SK-N-SH (cell line): ENCODE measurements around the gene PLXND1. TPM values are rescaled to one million over a fixed set of nuclear protein-coding genes. Genes with fewer than 3 reads are reported as not detected.

Experiments used
- CTCF ChIA-PET: fragments of 300-600, 350-600 bp; formaldehyde crosslinking; extraction: SDS; loops from one replicate; lab custom pipeline; 2021; lab: Yijun Ruan, JAX
- POLR2A ChIA-PET: fragments of 350-600 bp; sonication (Branson Sonifier 250); formaldehyde crosslinking; extraction: SDS; loops from one replicate; lab custom pipeline; 2020; ENCODE audit warnings: antibody characterized with exemption, inconsistent platforms; lab: Yijun Ruan, JAX
- DNase-seq: peaks from one replicate; pipeline ENCODE4 v3.0.0; 2012
- H2AFZ ChIP-seq: fragments of 200-600 bp; sonication (generic); 2 replicates; pipeline ENCODE4 v1.8.1; 2016; ENCODE audit warnings: antibody characterized with exemption, mild to moderate bottlenecking, low read depth
- H3F3A ChIP-seq: fragments of 200-600 bp; sonication (generic); replicated peaks from 2 replicates; pipeline ENCODE3; 2016; ENCODE audit warnings: antibody characterized with exemption, mild to moderate bottlenecking; ENCODE audit not compliant: insufficient read depth
- H3K27ac ChIP-seq, 2 experiments: fragments of 200-500 bp in 1 of 2; fragments of 200-600 bp in 1 of 2; sonication (Bioruptor generic) in 1 of 2; sonication (generic), shearing (Covaris generic) in 1 of 2; 2 replicates each; pipeline versions ENCODE4 v1.5.1 to v1.6.1; 2014 to 2016; ENCODE audit warnings: low read depth in 2 of 2, inconsistent platforms in 1 of 2, low read length in 1 of 2, mild to moderate bottlenecking in 1 of 2, mixed read lengths in 1 of 2
- H3K27me3 ChIP-seq: fragments of 200-600 bp; sonication (generic), shearing (Covaris generic); 2 replicates; pipeline ENCODE4 v1.6.1; 2016; ENCODE audit warnings: mixed run types; ENCODE audit not compliant: insufficient read depth
- H3K36me3 ChIP-seq, 2 experiments: fragments of 200-500 bp in 1 of 2; fragments of 200-600 bp in 1 of 2; sonication (Bioruptor generic) in 1 of 2; sonication (generic) in 1 of 2; replicated peaks in 1 of 2; 2 replicates each; pipeline versions ENCODE3 to v1.5.1; 2014 to 2016; ENCODE audit warnings: low read length in 1 of 2, mild to moderate bottlenecking in 1 of 2; ENCODE audit not compliant: insufficient read depth in 2 of 2, control insufficient read depth in 1 of 2
- H3K4me1 ChIP-seq, 2 experiments: fragments of 200-500 bp in 1 of 2; fragments of 200-600 bp in 1 of 2; sonication (Bioruptor generic) in 1 of 2; sonication (generic), shearing (Covaris generic) in 1 of 2; 2 replicates each; pipeline versions ENCODE4 v1.5.1 to v1.6.1; 2014 to 2016; ENCODE audit warnings: low read depth in 1 of 2, low read length in 1 of 2, mixed run types in 1 of 2; ENCODE audit not compliant: insufficient read depth in 2 of 2, control insufficient read depth in 1 of 2
- H3K4me2 ChIP-seq: fragments of 200-600 bp; sonication (generic), shearing (Covaris generic); 2 replicates; pipeline ENCODE4 v1.6.1; 2017; ENCODE audit warnings: mixed run types
- H3K4me3 ChIP-seq, 2 experiments: fragments of 200-500 bp in 1 of 2; fragments of 200-600 bp in 1 of 2; sonication (Bioruptor generic) in 1 of 2; sonication (generic), shearing (Covaris generic) in 1 of 2; 2 replicates each; pipeline versions ENCODE4 v1.5.1 to v1.8.1; 2014 to 2016; ENCODE audit warnings: low read depth in 2 of 2, inconsistent platforms in 1 of 2, low read length in 1 of 2, mild to moderate bottlenecking in 1 of 2, mixed read lengths in 1 of 2, moderate library complexity in 1 of 2
- H3K79me2 ChIP-seq: fragments of 200-600 bp; sonication (generic); 2 replicates; pipeline ENCODE4 v1.8.1; 2017; ENCODE audit warnings: mild to moderate bottlenecking; ENCODE audit not compliant: insufficient read depth
- H3K9ac ChIP-seq: fragments of 200-600 bp; sonication (generic); 2 replicates; pipeline ENCODE4 v1.6.1; 2017; ENCODE audit warnings: mixed run types
- H3K9me2 ChIP-seq: fragments of 200-600 bp; sonication (generic); 2 replicates; pipeline ENCODE4 v1.6.1; 2017; ENCODE audit warnings: mixed run types
- H3K9me3 ChIP-seq: fragments of 200-600 bp; sonication (generic); 2 replicates; pipeline ENCODE4 v1.6.1; 2017; ENCODE audit warnings: mixed run types, mild to moderate bottlenecking, moderate library complexity
- H4K20me1 ChIP-seq: fragments of 200-600 bp; sonication (generic); 2 replicates; pipeline ENCODE4 v1.6.1; 2017; ENCODE audit warnings: mild to moderate bottlenecking, mixed run types; ENCODE audit not compliant: insufficient read depth
- FOSL2 ChIP-seq: IDR thresholded peaks from 2 replicates; pipeline ENCODE4 v1.4.0; 2012; ENCODE audit warnings: low read depth, mild to moderate bottlenecking, moderate library complexity, borderline replicate concordance
- FOXJ3 ChIP-seq: sonication (generic); formaldehyde crosslinking; IDR thresholded peaks from 2 replicates; pipeline ENCODE4 v1.5.1; 2020; ENCODE audit warnings: mild to moderate bottlenecking, missing genetic modification reagents
- FOXM1 ChIP-seq: IDR thresholded peaks from 2 replicates; pipeline ENCODE4 v1.4.0; 2012; ENCODE audit warnings: low read depth, mild to moderate bottlenecking
- GATA2 ChIP-seq: sonication (generic); formaldehyde crosslinking; IDR thresholded peaks from 2 replicates; pipeline ENCODE4 v1.5.0; 2020; ENCODE audit warnings: mild to moderate bottlenecking, missing genetic modification reagents
- JUND ChIP-seq: IDR thresholded peaks from 2 replicates; pipeline ENCODE4 v1.4.0; 2012
- MEF2A ChIP-seq: IDR thresholded peaks from 2 replicates; pipeline ENCODE4 v1.4.0; 2012; ENCODE audit warnings: low read depth, borderline replicate concordance
- NFIC ChIP-seq: IDR thresholded peaks from 2 replicates; pipeline ENCODE4 v1.4.0; 2012; ENCODE audit warnings: borderline replicate concordance
- RAD21 ChIP-seq: IDR thresholded peaks from 2 replicates; pipeline ENCODE4 v1.6.1; 2012; ENCODE audit warnings: mild to moderate bottlenecking, low read length
- SIN3A ChIP-seq: IDR thresholded peaks from 2 replicates; pipeline ENCODE4 v1.6.1; 2012; ENCODE audit warnings: low read depth, mild to moderate bottlenecking, low read length, moderate library complexity, borderline replicate concordance
- SMC3 ChIP-seq: IDR thresholded peaks from 2 replicates; pipeline ENCODE4 v1.6.1; 2012; ENCODE audit warnings: low read depth, low read length, improper control_type of control experiment
- TAF1 ChIP-seq: IDR thresholded peaks from 2 replicates; pipeline ENCODE4 v1.6.1; 2012; ENCODE audit warnings: low read depth, mild to moderate bottlenecking, low read length, moderate library complexity, borderline replicate concordance
- TEAD4 ChIP-seq: IDR thresholded peaks from 2 replicates; pipeline ENCODE4 v1.4.0; 2012; ENCODE audit warnings: mild to moderate bottlenecking, borderline replicate concordance; ENCODE audit not compliant: insufficient read depth
- YY1 ChIP-seq: IDR thresholded peaks from 2 replicates; pipeline ENCODE4 v1.4.0; 2012; ENCODE audit warnings: low read depth, mild to moderate bottlenecking
- WGBS: methylation state at CpG from one replicate; pipeline ENCODE4 v1.1.6; 2017; ENCODE audit warnings: low lambda C conversion rate; 5-methylcytosine and 5-hydroxymethylcytosine counted together
- polyA plus RNA-seq, 3 experiments: library from polyadenylated mRNA; depleted of rRNA; stranded (reverse); fragments of >200 nt; gene quantifications; 2 replicates each; pipeline ENCODE4 v1.2.3, GENCODE V29; 2012
- TF ChIP-seq, protein P1 (sequence below): fragments of 200-600 bp; sonication (generic); IDR thresholded peaks from 2 replicates; pipeline ENCODE4 v1.6.1; 2017; ENCODE audit warnings: antibody characterized with exemption, mild to moderate bottlenecking, moderate library complexity
- TF ChIP-seq, protein P2 (sequence below): IDR thresholded peaks from 2 replicates; pipeline ENCODE4 v1.4.0; 2012; ENCODE audit warnings: low read depth, borderline replicate concordance
- TF ChIP-seq, protein P3 (sequence below): IDR thresholded peaks from 2 replicates; pipeline ENCODE4; 2012

The PLXND1 gene
- polyA plus RNA-seq, 1 of the 3 experiments (the other 2 are of a cell fraction) = 53.5 TPM

DNA sequence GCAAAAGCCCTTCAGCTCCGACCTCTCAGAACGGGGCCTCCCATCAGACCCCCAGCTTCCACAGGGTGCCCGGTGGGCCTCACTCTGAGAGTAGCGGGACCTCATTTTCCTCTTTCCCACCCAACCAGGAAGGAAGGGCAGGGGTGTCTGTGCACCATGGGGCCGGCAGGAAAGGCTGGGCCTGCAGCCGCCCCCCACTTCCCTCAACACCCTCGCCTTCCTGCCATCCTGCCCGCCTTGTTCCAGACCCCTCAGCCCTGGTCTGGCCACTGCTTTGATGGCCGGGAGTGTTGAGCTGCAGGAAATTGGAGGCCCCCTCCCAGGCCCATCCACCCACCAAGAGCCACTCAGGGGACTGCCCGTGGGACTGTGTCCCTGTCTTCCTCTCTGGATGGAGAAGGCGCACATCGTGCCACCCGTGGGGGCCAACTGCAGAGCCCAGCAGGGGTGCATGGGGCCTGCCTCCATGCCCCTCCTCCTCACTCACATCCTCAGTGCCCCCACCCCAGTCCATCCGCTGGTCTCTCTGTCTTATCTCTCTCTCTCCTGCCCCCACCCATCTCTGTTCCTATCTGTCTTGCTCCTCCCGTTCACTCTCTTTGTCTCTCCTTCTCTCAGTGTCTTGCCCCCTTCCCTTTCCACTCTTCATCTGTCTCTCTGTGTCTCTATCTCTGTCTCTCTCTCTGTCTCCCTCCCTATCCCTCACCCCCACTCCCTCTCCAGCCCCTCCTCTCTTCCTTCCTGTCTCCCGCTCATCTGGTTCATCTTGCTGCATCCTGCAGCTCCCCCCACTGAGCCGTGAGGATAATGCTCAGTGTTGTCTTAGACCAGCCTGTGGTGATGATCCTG is 1.8 kb upstream of the PLXND1 start:
- TF ChIP-seq, protein P1, sequence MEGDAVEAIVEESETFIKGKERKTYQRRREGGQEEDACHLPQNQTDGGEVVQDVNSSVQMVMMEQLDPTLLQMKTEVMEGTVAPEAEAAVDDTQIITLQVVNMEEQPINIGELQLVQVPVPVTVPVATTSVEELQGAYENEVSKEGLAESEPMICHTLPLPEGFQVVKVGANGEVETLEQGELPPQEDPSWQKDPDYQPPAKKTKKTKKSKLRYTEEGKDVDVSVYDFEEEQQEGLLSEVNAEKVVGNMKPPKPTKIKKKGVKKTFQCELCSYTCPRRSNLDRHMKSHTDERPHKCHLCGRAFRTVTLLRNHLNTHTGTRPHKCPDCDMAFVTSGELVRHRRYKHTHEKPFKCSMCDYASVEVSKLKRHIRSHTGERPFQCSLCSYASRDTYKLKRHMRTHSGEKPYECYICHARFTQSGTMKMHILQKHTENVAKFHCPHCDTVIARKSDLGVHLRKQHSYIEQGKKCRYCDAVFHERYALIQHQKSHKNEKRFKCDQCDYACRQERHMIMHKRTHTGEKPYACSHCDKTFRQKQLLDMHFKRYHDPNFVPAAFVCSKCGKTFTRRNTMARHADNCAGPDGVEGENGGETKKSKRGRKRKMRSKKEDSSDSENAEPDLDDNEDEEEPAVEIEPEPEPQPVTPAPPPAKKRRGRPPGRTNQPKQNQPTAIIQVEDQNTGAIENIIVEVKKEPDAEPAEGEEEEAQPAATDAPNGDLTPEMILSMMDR = peak; percentile 50
- TF ChIP-seq MEF2A (no peak), SMC3 (peak; percentile 57), FOSL2 (no peak), RAD21 (peak; percentile 69)
- no peaks in the 10 kb centered on the region for H3K36me3 ChIP-seq
- H3K27me3 ChIP-seq = no peaks in the 10 kb centered on the region
- H2AFZ ChIP-seq = peak overlapping the region; percentile 23; the same call in 1 of the 2 replicates
- H3K27ac ChIP-seq = no peak overlapping the region
- no peak overlapping the region for H3K4me3 ChIP-seq
- H3K4me1 ChIP-seq = peaks cover 10% of the 10 kb centered on the region in 2 experiments; a peak in 2 of 4 replicates
- DNase-seq = peak; percentile 72
- peaks cover 14% of the 10 kb centered on the region for H4K20me1 ChIP-seq
- H3K4me2 ChIP-seq = no peak overlapping the region
- no peaks in the 10 kb centered on the region for H3K9me3 ChIP-seq
- peaks cover 9% of the 10 kb centered on the region; the same call in 1 of the 2 replicates for H3K79me2 ChIP-seq
- peaks cover 17% of the 10 kb centered on the region for H3F3A ChIP-seq
- CTCF ChIA-PET = interaction anchor here (0.6 to 1.8 kb wide), 8 partner anchors 9 to 154 kb away, joined by 3 to 12 read pairs (median 3); no protein-coding TSS in a partner anchor
- H3K9me2 ChIP-seq = no peaks in the 10 kb centered on the region
- H3K9ac ChIP-seq = no peak overlapping the region
- POLR2A ChIA-PET = no interaction called here
- 62% methylated on average over 6 of the region's 17 CpGs for WGBS

DNA sequence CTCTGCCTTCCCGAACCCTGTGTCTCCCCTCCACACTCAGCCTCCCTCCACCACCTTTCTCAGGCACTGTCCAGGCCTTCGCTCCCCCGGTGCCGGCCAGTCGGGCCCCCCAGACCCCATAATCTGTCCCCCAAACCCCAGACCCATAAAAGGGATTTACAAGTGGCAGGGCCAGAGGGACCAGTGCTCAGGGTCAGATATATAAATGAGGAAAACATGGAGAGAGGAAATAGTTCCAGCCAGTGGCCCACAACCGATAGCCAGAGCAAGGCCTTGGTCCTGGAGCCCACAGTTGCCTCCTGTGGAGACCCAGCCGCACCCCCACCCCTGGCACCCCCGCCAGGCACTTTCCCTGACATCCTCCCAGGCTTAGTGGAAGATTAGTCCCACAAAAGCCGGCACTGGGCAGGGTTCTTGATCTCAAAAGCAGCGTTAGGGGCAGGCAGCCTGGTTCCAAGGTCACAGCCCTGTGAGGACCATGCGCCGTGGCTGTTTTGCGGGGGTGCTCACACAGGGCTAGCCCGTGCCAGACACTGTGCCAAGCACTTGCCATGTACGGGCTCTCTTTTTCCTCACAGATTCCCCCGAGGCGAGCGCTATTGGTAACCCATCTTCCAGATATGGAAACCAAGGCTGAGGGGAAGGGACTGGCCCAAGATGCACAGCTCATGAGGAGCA is 1.1 kb upstream of the PLXND1 start:
- H2AFZ ChIP-seq = 0 out of 2 replicates have a peak overlapping the region, but pooled peaks have one; percentile 74
- DNase-seq = no peak
- H3F3A ChIP-seq = peaks cover 17% of the 10 kb centered on the region
- no peak overlapping the region for H3K4me3 ChIP-seq
- H3K36me3 ChIP-seq = no peaks in the 10 kb centered on the region
- ChIA-PET CTCF (interaction anchor here (0.8 to 2.2 kb wide), 3 partner anchors 16 to 117 kb away, joined by 3 to 12 read pairs (median 10); no protein-coding TSS in a partner anchor), POLR2A (no interaction called here)
- H3K9me2 ChIP-seq = no peaks in the 10 kb centered on the region
- no peak for TF ChIP-seq SIN3A
- no peak for TF ChIP-seq TAF1
- TF ChIP-seq, protein P1 = no peak
- TF ChIP-seq, protein P2, sequence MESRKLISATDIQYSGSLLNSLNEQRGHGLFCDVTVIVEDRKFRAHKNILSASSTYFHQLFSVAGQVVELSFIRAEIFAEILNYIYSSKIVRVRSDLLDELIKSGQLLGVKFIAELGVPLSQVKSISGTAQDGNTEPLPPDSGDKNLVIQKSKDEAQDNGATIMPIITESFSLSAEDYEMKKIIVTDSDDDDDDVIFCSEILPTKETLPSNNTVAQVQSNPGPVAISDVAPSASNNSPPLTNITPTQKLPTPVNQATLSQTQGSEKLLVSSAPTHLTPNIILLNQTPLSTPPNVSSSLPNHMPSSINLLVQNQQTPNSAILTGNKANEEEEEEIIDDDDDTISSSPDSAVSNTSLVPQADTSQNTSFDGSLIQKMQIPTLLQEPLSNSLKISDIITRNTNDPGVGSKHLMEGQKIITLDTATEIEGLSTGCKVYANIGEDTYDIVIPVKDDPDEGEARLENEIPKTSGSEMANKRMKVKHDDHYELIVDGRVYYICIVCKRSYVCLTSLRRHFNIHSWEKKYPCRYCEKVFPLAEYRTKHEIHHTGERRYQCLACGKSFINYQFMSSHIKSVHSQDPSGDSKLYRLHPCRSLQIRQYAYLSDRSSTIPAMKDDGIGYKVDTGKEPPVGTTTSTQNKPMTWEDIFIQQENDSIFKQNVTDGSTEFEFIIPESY = no peak
- TF ChIP-seq, protein P3, sequence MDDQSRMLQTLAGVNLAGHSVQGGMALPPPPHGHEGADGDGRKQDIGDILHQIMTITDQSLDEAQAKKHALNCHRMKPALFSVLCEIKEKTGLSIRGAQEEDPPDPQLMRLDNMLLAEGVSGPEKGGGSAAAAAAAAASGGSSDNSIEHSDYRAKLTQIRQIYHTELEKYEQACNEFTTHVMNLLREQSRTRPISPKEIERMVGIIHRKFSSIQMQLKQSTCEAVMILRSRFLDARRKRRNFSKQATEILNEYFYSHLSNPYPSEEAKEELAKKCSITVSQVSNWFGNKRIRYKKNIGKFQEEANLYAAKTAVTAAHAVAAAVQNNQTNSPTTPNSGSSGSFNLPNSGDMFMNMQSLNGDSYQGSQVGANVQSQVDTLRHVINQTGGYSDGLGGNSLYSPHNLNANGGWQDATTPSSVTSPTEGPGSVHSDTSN = no peak
- TF ChIP-seq FOXJ3 (CRISPR knock-in tag) = no peak
- no peak for TF ChIP-seq JUND
- TF ChIP-seq YY1 = no peak
- TF ChIP-seq TEAD4 = no peak
- no peak for TF ChIP-seq NFIC
- TF ChIP-seq FOXM1 = no peak
- TF ChIP-seq GATA2 (CRISPR knock-in tag) = no peak
- H3K79me2 ChIP-seq = peaks cover 10% of the 10 kb centered on the region; the same call in 1 of the 2 replicates
- no peaks in the 10 kb centered on the region for H3K9me3 ChIP-seq
- WGBS = 94% methylated on average over 11 of the region's 18 CpGs
- peaks cover 14% of the 10 kb centered on the region for H4K20me1 ChIP-seq
- H3K27ac ChIP-seq = no peak overlapping the region
- peaks cover 10 to 11% of the 10 kb centered on the region in 2 experiments; a peak in 2 of 4 replicates for H3K4me1 ChIP-seq
- no peaks in the 10 kb centered on the region for H3K27me3 ChIP-seq
- H3K9ac ChIP-seq = no peak overlapping the region
- no peak overlapping the region for H3K4me2 ChIP-seq
